ENCODE data around the gene CFAP126. TPM values are rescaled to one million over a fixed set of nuclear protein-coding genes. Genes with fewer than 3 reads are reported as not detected.

Gene CFAP126
- total and polyA plus RNA-seq, 2 of the 13 experiments (the other 11 are each of a cell fraction or from before 2014, with no cell fraction given), result not detected

DNA sequence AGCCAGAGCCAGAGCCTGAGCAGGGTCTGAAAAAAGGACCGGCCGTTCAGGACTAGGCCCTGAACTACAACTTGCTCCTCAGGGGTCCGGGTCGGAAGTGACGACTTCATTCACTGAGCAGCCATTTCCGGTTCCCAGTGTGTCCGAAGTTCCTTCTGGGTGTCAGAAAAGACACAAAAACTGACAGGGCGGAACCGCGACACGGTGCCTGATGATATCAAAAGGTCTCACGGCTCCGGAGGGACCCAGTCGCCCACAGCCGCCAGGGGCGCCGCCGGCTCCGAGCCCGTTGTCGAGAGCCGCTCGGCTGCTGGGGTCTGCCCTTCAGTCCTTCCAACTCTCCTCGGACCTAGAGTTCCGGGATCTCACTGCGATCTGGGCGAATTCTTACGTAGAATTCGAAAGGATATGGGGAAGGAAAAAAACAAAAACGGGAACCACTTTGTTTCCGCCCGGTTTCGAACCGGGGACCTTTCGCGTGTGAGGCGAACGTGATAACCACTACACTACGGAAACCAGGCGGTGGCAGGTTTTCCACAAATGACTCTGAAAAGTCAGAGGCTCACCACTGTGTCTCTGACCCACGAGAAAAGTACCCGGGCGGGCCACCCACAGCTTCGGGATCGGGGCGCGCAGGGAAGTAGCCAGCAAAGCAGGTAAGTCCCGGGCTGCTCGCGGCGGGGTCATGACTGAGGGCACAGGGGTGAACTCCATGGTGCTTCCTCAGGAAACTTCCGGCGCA, 31.8 kb upstream of the CFAP126 start (continued):
- TF ChIP-seq, protein P1, sequence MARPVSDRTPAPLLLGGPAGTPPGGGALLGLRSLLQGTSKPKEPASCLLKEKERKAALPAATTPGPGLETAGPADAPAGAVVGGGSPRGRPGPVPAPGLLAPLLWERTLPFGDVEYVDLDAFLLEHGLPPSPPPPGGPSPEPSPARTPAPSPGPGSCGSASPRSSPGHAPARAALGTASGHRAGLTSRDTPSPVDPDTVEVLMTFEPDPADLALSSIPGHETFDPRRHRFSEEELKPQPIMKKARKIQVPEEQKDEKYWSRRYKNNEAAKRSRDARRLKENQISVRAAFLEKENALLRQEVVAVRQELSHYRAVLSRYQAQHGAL (CRISPR knock-in tag; IDR thresholded peaks at IDR 0.05; ENCODE audit: not compliant biosample characterization), result no peak
- TF ChIP-seq ZSCAN12 (CRISPR knock-in tag; IDR thresholded peaks at IDR 0.05), result peak; percentile 47; the same call in 1 of the 2 replicates
- TF ChIP-seq TGIF2 (CRISPR knock-in tag; IDR thresholded peaks at IDR 0.05), result peak; percentile 52; the same call in 1 of the 2 replicates
- no peak for TF ChIP-seq DPF2 (CRISPR knock-in tag; IDR thresholded peaks at IDR 0.05; ENCODE audit: borderline replicate concordance, low read depth)
- TF ChIP-seq MIXL1 (CRISPR knock-in tag; IDR thresholded peaks at IDR 0.05), result peak; percentile 52; the same call in 1 of the 2 replicates
- TF ChIP-seq, protein P2, sequence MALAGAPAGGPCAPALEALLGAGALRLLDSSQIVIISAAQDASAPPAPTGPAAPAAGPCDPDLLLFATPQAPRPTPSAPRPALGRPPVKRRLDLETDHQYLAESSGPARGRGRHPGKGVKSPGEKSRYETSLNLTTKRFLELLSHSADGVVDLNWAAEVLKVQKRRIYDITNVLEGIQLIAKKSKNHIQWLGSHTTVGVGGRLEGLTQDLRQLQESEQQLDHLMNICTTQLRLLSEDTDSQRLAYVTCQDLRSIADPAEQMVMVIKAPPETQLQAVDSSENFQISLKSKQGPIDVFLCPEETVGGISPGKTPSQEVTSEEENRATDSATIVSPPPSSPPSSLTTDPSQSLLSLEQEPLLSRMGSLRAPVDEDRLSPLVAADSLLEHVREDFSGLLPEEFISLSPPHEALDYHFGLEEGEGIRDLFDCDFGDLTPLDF (CRISPR knock-in tag; IDR thresholded peaks at IDR 0.05), result peak; percentile 19
- TF ChIP-seq ADNP (CRISPR knock-in tag; IDR thresholded peaks at IDR 0.05), result no peak
- TF ChIP-seq, protein P3, sequence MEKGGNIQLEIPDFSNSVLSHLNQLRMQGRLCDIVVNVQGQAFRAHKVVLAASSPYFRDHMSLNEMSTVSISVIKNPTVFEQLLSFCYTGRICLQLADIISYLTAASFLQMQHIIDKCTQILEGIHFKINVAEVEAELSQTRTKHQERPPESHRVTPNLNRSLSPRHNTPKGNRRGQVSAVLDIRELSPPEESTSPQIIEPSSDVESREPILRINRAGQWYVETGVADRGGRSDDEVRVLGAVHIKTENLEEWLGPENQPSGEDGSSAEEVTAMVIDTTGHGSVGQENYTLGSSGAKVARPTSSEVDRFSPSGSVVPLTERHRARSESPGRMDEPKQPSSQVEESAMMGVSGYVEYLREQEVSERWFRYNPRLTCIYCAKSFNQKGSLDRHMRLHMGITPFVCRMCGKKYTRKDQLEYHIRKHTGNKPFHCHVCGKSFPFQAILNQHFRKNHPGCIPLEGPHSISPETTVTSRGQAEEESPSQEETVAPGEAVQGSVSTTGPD (CRISPR knock-in tag; IDR thresholded peaks at IDR 0.05), result 0 out of 2 replicates have a peak, but pooled peaks have one; percentile 53
- TF ChIP-seq ZNF788 (CRISPR knock-in tag; IDR thresholded peaks at IDR 0.05; ENCODE audit: borderline replicate concordance), result peak; percentile 81; the same call in 1 of the 2 replicates
- TF ChIP-seq ZNF24 (IDR thresholded peaks at IDR 0.05), result peak; percentile 99
- peak; percentile 81 for TF ChIP-seq THAP11 (CRISPR knock-in tag; IDR thresholded peaks at IDR 0.05)
- peak; percentile 99 for TF ChIP-seq ZFY (CRISPR knock-in tag; IDR thresholded peaks at IDR 0.05)
- peak; percentile 78 for TF ChIP-seq CREB1 (IDR thresholded peaks at IDR 0.05)
- peak; percentile 95 for TF ChIP-seq CREB1 (CRISPR knock-in tag; IDR thresholded peaks at IDR 0.05)
- peak; percentile 48; the same call in 1 of the 2 replicates for TF ChIP-seq PHF21A (CRISPR knock-in tag; IDR thresholded peaks at IDR 0.05)
- TF ChIP-seq, protein P4, sequence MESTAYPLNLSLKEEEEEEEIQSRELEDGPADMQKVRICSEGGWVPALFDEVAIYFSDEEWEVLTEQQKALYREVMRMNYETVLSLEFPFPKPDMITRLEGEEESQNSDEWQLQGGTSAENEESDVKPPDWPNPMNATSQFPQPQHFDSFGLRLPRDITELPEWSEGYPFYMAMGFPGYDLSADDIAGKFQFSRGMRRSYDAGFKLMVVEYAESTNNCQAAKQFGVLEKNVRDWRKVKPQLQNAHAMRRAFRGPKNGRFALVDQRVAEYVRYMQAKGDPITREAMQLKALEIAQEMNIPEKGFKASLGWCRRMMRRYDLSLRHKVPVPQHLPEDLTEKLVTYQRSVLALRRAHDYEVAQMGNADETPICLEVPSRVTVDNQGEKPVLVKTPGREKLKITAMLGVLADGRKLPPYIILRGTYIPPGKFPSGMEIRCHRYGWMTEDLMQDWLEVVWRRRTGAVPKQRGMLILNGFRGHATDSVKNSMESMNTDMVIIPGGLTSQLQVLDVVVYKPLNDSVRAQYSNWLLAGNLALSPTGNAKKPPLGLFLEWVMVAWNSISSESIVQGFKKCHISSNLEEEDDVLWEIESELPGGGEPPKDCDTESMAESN (CRISPR knock-in tag; conservative IDR thresholded peaks at IDR 0.05), result no peak
- no peak for TF ChIP-seq ZNF644 (CRISPR knock-in tag; IDR thresholded peaks at IDR 0.05; ENCODE audit: low read depth)
- TF ChIP-seq ARID5B (CRISPR knock-in tag; IDR thresholded peaks at IDR 0.05), result no peak; the same call in 1 of the 2 replicates
- no peak for TF ChIP-seq ZNF251 (CRISPR knock-in tag; IDR thresholded peaks at IDR 0.05)
- TF ChIP-seq NONO (IDR thresholded peaks at IDR 0.05), result no peak
- TF ChIP-seq NONO (CRISPR knock-in tag; conservative IDR thresholded peaks at IDR 0.05), result peak; percentile 58

Measured in HepG2 (cell line).